NCI-H524 (cell line): ENCODE data around the gene SMIM1.

Source experiments
- DNase-seq, 2 experiments: peaks; one replicate each; lab custom pipeline; 2025; lab: John Stamatoyannopoulos, UW

Gene SMIM1

GRCh38 chr1:3777078-3777547 lies 4.6 kb downstream of the SMIM1 start:
- peak in 1 of 2 experiments; percentile 18 for DNase-seq

DNA sequence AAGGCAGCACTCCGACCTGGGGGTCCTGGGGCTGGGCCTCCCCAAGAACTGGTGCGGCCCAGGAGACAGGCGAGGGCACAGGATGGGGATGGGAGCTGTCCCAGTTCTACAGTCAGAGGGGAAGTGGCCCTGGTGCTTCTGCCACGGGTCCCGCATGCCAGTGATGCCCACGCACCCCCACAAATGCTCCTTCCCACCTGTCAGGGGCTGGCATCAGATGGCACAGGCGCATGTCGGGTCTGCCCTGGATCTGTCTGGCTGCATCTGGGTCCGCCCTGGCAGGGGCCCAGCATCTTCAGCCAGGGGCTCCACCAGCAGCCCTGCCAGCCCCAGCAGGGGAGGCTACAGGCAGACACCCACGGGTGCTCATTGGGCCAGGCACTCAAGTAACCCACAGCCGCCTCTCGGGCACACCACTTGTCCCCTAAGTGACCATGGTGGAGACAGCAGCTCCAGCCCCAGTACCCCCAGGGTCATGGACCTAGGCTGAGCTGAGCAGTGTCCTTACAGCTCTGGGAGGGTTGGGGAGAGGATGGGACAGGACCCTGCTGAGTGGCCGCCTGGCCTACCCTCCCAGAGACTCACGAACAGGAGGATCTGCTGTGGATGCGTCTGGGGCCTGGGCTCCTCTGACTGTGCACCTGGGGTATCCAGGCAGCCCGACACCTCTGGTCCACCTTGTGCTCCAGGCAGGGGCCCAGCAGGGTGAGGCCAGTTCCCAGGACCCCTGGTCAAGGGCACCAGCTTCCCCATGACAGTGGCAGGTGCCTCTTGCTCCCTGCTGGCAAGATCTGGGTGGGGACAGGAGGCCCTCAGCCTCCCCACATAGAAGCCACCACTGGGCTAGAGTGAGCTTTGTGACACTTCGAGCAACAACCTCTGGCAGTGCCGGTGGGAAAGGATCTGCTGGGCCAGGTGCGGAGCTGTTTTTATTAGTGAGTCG lies 5.4 kb downstream of the SMIM1 start:
- no peak for DNase-seq

DNA sequence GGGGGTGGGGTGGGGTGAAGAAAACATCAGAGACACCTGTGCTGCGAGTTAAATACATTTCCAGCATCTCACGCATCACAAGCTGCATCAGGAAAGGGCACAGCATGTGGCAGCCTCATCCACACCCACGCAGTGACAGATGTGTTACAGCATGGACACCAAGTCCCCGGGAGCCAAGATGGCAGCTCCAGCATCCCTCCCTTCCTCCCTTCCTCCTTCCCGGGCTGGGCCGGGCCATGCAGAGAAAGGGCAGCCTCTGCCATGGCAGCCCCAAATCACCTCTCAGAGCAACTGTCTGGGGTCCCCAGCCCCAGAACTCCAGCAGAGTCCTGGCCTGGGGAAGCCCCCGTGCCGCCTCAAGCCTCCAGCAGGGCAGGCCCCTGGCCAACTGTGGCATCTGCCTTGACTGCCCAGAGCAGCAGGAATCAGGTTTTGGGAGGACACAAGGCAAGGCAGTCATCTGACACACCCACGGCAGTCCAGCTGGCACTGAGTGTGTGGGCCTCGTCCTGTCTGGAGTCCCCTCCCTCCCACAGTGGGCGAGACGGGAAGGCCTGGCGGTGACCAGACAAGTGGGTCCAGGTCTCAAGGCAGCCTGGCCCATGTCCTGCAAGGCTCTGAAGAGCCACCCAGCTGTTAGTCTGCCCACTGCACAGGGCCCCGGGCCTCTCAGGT lies 6.2 kb downstream of the SMIM1 start:
- DNase-seq: no peak

DNA sequence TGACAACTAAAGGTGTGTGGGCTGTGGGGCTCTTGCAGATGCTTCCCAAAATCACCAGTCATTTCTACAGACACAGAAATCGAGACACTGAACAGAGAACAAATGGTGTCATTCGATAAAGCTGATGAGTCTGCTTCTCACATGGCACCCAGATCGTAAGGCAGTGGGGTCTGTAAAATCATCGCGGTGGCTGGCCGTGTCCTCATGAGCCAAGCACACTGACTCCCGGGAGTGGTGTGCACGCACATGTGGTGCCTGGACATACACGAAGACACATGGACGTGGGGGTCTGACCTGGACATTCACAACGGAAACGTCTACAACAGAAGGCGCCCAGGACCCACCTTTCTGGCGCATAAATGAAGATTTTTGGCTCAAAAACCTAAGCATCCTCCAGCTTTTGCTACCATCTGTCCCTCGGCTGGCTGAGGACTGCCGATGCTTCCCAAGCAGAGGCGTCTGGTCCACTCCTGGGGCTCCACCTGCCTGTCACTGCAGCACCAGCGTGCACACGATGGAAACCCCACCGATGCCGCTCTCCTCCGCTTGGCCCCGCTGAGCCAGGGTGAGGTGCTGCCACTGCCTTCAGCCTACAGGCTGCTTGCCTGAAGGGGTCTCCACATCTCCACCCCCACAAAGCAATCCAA lies 6.8 kb downstream of the SMIM1 start:
- DNase-seq: peak in 1 of 2 experiments; percentile 14

- no peak for DNase-seq
These were observed 7.4 kb downstream of the SMIM1 start for GRCh38 chr1:3779912-3780416.

- no peak for DNase-seq
These were observed 8.4 kb downstream of the SMIM1 start for GRCh38 chr1:3780901-3781300.

- DNase-seq: no peak
These were observed 11.3 kb downstream of the SMIM1 start for GRCh38 chr1:3783651-3784474.

DNA sequence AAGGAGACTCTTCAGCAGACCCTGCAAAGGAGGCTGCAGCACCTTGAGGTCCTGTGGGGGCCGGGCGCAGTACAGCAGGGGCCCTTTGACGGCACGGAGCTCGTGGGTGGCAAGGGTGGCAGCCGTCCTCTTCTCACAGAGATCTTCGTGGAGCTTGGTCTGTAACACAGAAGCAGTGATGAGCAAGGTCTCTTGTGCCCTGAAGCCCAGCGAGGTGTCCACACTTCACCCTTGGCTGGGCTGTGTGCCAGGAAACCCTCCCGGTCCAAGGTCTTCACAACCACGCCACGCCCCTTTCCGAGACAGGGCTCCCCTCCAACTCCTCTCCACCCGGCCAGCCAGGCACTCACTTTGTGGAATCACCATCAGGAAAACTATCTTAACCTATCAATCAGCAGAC lies 12.5 kb downstream of the SMIM1 start:
- no peak for DNase-seq

DNA sequence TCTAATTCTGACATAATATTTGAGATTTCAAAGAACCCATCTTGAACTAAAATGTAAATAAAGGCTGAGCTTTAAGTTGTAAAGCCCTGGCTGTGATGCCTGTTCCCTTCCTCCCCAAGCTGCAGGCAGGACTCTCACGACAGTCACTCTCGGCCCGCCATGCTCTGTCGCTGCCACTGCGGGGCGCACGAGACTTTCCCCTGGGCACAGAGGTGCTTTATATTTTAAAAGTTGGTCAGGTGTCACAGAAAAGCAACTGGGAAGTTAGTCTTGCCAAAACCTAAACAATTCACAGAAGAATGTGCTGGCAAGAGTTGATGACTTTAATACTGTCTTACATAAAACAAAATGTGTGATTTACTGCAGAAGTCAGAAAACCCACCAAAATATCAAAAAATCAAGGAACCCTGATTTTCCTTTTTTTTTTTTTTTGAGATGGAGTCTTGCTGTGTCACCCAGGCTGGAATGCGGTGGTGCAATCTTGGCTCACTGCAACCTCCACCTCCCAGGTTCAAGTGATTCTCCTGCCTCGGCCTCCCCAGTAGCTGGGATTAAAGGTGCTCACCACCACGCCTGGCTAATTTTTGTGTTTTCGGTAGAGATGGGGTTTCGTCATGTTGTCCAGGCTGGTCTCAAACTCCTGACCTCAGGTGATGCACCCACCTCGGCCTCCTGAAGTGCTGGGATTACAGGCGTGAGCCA lies 13.1 kb downstream of the SMIM1 start:
- DNase-seq: peak in 1 of 2 experiments; percentile 22

GRCh38 chr1:3786468-3787348 lies 14.2 kb downstream of the SMIM1 start:
- no peak for DNase-seq

DNA sequence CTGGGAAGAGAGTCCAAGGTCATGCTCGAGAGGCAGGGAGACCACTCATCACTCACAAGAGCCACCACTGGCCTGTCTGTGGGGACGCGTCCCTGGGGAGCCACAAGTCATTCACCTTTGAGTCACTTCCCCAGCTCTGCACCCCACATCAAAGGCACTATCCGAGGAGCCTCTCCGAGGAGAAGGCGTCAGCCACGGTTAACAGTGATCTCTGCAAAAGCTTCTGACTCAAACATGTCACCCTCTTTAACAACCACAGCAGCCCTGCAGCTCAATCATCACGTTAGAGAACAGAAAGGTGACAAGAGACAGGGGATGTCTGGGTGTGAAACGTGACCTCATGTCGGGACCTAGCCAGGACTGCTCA lies 14.8 kb downstream of the SMIM1 start:
- DNase-seq: no peak

DNA sequence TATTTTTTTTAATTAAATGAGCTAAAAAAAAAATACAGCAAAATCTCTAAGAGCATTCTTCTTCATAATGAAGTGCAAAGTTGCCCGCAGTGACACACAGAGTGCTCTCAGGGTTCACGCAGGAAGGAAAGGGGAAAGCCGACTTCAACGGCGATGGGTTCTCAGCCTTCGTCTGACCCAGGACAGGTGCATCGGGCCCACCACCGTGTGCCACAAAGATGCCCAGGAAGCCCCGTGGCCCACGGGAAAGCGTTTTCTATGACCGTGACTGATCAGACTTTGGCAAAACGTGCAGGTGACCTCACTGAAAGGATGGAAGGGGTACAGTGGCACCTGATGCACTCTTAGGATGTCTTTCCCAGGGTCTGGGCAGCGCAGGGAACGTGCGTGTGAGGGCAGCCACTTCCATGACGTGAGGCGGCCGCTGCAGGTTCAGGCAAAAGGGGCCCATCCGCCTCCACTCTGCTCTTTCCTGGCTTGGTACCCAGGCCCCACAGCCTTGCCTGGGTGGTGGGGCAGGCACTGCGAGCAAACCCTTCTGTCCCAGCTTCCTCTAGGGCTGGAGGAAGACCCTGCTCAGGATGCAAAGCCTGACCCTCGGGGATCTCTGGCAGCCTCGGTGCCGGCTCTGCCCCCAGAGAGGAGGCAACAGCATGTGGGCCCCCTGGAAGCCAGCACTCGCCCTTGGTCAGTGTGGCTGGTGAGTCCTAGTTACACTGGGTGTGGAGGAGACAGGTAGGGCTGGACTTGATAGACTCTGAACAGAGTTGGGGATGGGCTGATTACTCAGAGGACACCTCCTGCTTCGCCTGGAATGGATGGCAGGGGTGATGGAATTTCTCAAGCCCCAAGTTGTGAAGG lies 15.4 kb downstream of the SMIM1 start:
- DNase-seq: no peak

- DNase-seq: no peak
These were observed 16.3 kb downstream of the SMIM1 start for GRCh38 chr1:3788756-3789420.

DNA sequence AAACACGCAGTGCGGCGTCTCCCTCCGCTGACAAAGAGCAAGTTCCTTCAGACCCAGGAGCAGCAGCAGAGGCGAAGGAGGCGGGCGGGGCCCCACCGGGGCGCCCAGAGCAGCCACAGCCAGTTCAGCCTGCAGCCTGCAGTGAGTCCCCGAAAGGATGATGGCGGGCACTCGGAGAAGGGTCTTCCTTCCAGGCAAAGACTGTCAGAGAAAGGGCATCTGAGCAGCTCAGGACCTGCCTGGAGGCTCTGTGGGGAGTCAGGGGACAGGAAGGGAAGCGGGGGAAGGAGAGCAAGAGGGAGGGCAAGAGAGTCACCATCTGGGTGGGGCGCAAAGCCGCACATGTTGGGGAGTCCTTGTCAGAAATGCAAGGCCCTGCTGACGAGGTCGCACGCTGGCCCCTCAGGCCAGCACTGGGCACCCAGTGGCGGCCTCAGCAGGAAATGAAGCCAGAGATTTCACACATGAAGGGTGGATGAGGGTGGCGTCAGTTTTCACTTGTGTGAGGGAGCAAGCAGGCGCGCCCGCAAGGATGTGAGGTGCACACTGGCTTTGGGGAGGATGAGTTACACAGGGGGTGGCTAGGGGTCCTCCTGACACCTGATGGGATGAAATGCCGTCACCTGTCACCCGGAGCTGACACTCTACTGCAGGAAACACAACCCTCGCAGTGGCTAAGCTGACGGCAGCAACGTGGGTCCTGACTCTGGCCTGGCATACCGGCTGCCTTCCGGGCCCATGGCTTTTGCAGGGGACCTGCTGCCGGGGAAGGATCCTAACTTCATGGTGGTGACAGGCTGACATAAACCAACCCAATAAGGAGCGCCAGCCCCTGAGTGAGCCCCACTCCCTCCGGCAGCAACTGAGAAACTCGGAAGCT lies 17.1 kb downstream of the SMIM1 start:
- no peak for DNase-seq

- no peak for DNase-seq
These were observed 18.0 kb downstream of the SMIM1 start for GRCh38 chr1:3790500-3790923.

DNA sequence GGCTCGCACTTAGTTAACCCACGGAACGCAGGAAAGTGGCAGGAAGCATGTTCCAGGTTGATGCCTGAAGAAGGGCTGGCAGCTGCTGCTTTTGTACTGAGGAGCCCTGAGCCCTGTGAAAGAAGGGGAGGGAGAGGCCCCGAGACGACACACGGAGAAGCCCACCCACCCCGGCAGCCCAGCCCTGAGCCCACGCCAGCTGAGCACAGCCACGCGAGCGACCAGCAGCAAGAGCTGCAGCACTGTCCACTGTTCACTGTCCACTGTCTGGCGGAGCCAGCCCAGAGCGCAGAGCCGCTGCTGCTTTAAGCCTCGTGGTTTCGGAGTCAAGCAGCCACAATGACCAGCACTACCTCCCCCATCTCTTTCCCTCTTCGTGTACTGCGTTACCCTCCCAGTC lies 18.4 kb downstream of the SMIM1 start:
- DNase-seq: no peak

DNA sequence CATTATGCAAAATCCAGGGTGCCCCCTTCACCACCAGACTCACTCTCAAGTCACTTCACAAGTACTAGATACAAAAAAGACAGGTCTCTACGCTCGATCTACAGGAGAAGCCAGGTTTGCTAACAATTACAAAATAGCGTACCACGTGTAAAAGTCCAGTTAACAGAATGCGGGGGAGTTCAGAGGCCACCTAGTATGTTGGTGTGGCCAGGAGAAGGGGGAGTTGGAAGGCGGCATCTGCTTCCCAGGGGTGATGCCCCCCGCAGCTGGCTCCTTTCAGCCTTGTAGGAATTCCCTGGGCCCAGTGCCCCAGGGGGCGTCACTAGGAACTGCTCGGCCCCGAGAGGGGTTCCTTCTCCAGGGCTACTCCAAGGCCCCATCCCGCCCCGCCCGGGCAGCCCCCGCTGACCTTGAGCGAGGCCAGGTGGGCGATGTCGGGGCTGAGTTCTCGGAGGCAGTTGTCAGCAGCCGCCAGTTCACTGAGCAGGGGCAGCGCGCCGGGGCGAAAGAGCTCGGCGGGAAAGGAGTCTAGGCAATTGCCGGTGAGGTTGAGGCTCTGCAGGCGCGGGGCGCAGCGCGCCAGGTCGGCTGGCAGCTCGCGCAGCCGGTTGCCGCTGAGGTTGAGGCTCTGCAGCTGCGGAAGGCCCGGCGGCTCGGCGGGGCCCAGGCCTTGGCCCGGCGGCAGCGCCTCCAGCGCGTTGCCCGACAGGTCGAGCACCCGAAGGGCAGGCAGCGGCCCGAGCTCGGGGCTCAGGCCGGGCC lies 23.1 kb downstream of the SMIM1 start:
- no peak for DNase-seq
